Measurements from ENCODE around the gene ACOX1.

GRCh38 chr17:75894049-75894733 lies 84.8 kb downstream of the ACOX1 start:
- TF ChIP-seq CTCF (optimal IDR thresholded peaks at IDR 0.05 in 1 of 3, IDR thresholded peaks at IDR 0.05 in 1 of 3, conservative IDR thresholded peaks at IDR 0.05 in 1 of 3; ENCODE audit: extremely low read depth in 1 of 3, insufficient read depth in 2 of 3, low read length in 3 of 3) (no peak), EZH2 (IDR thresholded peaks at IDR 0.05; ENCODE audit: low read length) (no peak)
